ENCODE measurements around the gene PPP4R3B.
"Not testable (repeated sequence)": the region's sequence is repeated elsewhere in the genome, so short reads cannot be mapped to it uniquely, and the experiment has no call there.

The PPP4R3B gene

GRCh38 chr2:55595536-55595935 is 21.9 kb downstream of the PPP4R3B start:
- DNase-seq (ENCODE audit: low read depth): no peak

GRCh38 chr2:55592130-55592529 is 25.3 kb downstream of the PPP4R3B start:
- DNase-seq (ENCODE audit: low read depth): no peak

GRCh38 chr2:55590810-55591440 is 26.5 kb downstream of the PPP4R3B start:
- no peak for DNase-seq (ENCODE audit: low read depth)

GRCh38 chr2:55585451-55586080 is 31.9 kb downstream of the PPP4R3B start:
- no peak for DNase-seq (ENCODE audit: low read depth)

- DNase-seq (ENCODE audit: low read depth): no peak
Observed at GRCh38 chr2:55581874-55582547, 35.4 kb downstream of the PPP4R3B start.

- peak; percentile 14 for DNase-seq (ENCODE audit: low read depth)
Observed at GRCh38 chr2:55581435-55581834, 36.0 kb downstream of the PPP4R3B start.

GRCh38 chr2:55569002-55569401 is 48.4 kb downstream of the PPP4R3B start:
- DNase-seq (ENCODE audit: low read depth): not testable (repeated sequence)

- no peak for DNase-seq (ENCODE audit: low read depth)
Observed at GRCh38 chr2:55567298-55567697, 50.1 kb downstream of the PPP4R3B start.

GRCh38 chr2:55565613-55566012 is 51.8 kb downstream of the PPP4R3B start:
- no peak for DNase-seq (ENCODE audit: low read depth)

- no peak for DNase-seq (ENCODE audit: low read depth)
Observed at GRCh38 chr2:55560855-55561254, 56.6 kb downstream of the PPP4R3B start.

GRCh38 chr2:55556809-55557208 is 60.6 kb downstream of the PPP4R3B start:
- DNase-seq (ENCODE audit: low read depth): no peak

- no peak for DNase-seq (ENCODE audit: low read depth)
Observed at GRCh38 chr2:55555977-55556376, 61.4 kb downstream of the PPP4R3B start.

GRCh38 chr2:55553321-55553720 is 64.1 kb downstream of the PPP4R3B start:
- DNase-seq (ENCODE audit: low read depth): no peak

- no peak for DNase-seq (ENCODE audit: low read depth)
Observed at GRCh38 chr2:55550368-55551102, 66.9 kb downstream of the PPP4R3B start.

- DNase-seq (ENCODE audit: low read depth): not testable (repeated sequence)
Observed at GRCh38 chr2:55547679-55548078, 69.7 kb downstream of the PPP4R3B start.

- no peak for DNase-seq (ENCODE audit: low read depth)
Observed at GRCh38 chr2:55547001-55547400, 70.4 kb downstream of the PPP4R3B start.

GRCh38 chr2:55530539-55531081 is 86.8 kb downstream of the PPP4R3B start:
- DNase-seq (ENCODE audit: low read depth): no peak

- DNase-seq (ENCODE audit: low read depth): no peak
Observed at GRCh38 chr2:55526174-55526573, 91.2 kb downstream of the PPP4R3B start.

- no peak for DNase-seq (ENCODE audit: low read depth)
Observed at GRCh38 chr2:55524884-55525437, 92.5 kb downstream of the PPP4R3B start.

- no peak for DNase-seq (ENCODE audit: low read depth)
Observed at GRCh38 chr2:55519938-55520885, 97.2 kb downstream of the PPP4R3B start.

GRCh38 chr2:55518841-55519165 is 98.6 kb downstream of the PPP4R3B start:
- DNase-seq (ENCODE audit: low read depth): no peak
